K562 (cell line): ENCODE measurements around the gene USP35. TPM values are rescaled to one million over a fixed set of nuclear protein-coding genes. Genes with fewer than 3 reads are reported as not detected.

Source experiments
- BDP1 ChIP-seq: IDR thresholded peaks from 3 replicates; pipeline ENCODE4 v1.6.1; 2011; ENCODE audit not compliant: insufficient read length, insufficient read depth
- KAT2B ChIP-seq: IDR thresholded peaks from one replicate; pipeline ENCODE4 v1.6.1; 2012; ENCODE audit warnings: low read depth, mild to moderate bottlenecking, control low read depth, inconsistent platforms, low read length, moderate library complexity
- PPARD ChIP-seq: fragments of 250-450 bp; sonication (Bioruptor Pico); IDR thresholded peaks from 2 replicates; pipeline ENCODE4 v1.8.0; 2022; ENCODE audit warnings: inconsistent platforms, mild to moderate bottlenecking, moderate library complexity
- SIRT6 ChIP-seq: IDR thresholded peaks from one replicate; pipeline ENCODE4 v1.6.1; 2012; ENCODE audit warnings: low read depth, mild to moderate bottlenecking, control low read depth, inconsistent platforms, low read length, moderate library complexity
- SP2 ChIP-seq: IDR thresholded peaks from 2 replicates; pipeline ENCODE4 v1.6.1; 2011; ENCODE audit warnings: mild to moderate bottlenecking, low read depth, low read length, moderate library complexity; ENCODE audit not compliant: poor library complexity, severe bottlenecking; ENCODE audit errors: extremely low read depth
- TBL1XR1 ChIP-seq, 2 experiments: IDR thresholded peaks; 2 replicates each; pipeline ENCODE4 v1.6.1; 2012; ENCODE audit warnings: improper control_type of control experiment in 2 of 2, low read length in 2 of 2, mild to moderate bottlenecking in 1 of 2
- ZNF589 ChIP-seq: fragments of 200-800 bp; sonication (Bioruptor generic); IDR thresholded peaks from 2 replicates; pipeline ENCODE4 v1.6.1; 2016; ENCODE audit warnings: low read depth, missing genetic modification characterization, missing compliant biosample characterization
- polyA plus RNA-seq, 8 experiments: library from polyadenylated mRNA; depleted of rRNA in 4 of 8; stranded (reverse) in 5 of 8; unstranded in 3 of 8; fragments of >200 nt; fragmentation: Nextera tagmentation in 2 of 8; fragmentation: Illumina TruSeq in 1 of 8; extraction: Ambion mirVana in 2 of 8; extraction: Trizol in 1 of 8; gene quantifications; 2 replicates each; pipeline versions ENCODE4 v1.2.1 to v1.2.3, GENCODE V29; 2011 to 2014; ENCODE audit warnings: inconsistent platforms in 1 of 8, missing spikeins in 1 of 8
- total RNA-seq, 7 experiments: library from RNA; depleted of rRNA in 6 of 7; stranded (reverse); fragments of >200 nt in 6 of 7; fragmentation: Illumina TruSeq in 2 of 7; extraction: Trizol in 2 of 7; gene quantifications; 2 replicates each; pipeline versions ENCODE4 v1.2.1 to v1.2.3, GENCODE V29; 2011 to 2021; ENCODE audit warnings: low replicate concordance in 1 of 7
- TF ChIP-seq, protein P1 (sequence below): fragments of 450-650 bp; IDR thresholded peaks from 2 replicates; pipeline ENCODE4 v1.6.1; 2016; ENCODE audit warnings: low read depth, mild to moderate bottlenecking, moderate library complexity
- TF ChIP-seq, protein P2 (sequence below): sonication (generic); formaldehyde crosslinking; IDR thresholded peaks from 2 replicates; pipeline ENCODE4 v1.9.0; 2022; ENCODE audit warnings: mild to moderate bottlenecking, missing genetic modification reagents
- TF ChIP-seq, protein P3 (sequence below): fragments of 200-600 bp; sonication (generic); IDR thresholded peaks from one replicate; pipeline ENCODE4 v1.6.1; 2012; ENCODE audit warnings: mild to moderate bottlenecking, low read depth, low read length, inconsistent platforms
- TF ChIP-seq, protein P4 (sequence below): fragments of 250-450 bp; sonication (Bioruptor Pico); IDR thresholded peaks from 2 replicates; pipeline ENCODE4 v1.8.0; 2021; ENCODE audit warnings: moderate library complexity, mild to moderate bottlenecking, inconsistent platforms

USP35 gene
- total and polyA plus RNA-seq, 9 of the 15 experiments (the other 6 are each of a cell fraction or from before 2014, with no cell fraction given), result 0.01 to 4.8 (median 3.6) TPM

DNA sequence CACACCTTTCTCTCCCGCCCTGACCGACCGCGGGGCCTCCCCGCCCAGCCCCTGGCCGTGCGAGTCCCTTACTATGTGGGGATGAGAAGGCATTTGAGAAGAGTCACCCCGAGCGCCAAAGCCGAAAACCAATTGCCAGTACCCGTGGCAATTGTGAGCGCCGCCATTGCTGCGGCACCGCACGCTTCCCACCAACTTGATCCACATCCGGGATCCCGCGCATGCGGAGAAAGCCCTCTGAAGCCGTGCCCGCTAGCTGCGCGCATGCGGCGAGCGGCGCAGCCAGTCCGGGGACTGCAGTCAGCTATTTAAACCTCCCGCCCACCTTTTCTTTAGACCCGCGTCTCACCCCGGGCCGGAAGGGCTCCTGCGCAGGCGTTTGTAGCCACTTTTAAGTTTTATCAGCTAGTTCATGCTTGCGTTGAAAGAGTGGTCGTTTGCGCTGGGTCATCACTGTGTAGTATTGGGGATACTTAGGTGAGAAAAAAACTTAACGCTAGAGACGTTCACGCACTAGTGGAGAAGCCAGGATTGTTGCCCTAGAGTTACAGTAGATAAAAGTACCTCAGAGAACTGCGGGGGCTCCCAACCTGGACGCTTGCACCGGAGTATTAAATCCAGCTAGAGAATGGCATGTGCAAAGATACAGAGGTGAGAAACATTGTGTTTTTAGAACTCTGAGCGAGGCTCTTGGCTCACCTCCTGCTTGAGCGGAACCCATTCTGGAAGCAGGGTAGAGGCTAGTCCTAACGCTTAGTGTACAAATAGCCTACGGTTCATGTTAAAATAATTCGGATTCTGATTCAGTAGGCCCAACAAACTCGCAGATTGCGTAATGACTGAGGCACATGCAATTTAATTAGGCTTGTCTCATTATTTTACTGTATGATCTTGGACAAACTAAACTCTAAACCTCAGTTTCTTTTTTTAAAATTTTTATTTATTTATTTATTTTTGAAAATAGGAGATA is 49.0 kb upstream of the USP35 start, which contains the start of gene ALG8 (continued):
- TF ChIP-seq, protein P1, sequence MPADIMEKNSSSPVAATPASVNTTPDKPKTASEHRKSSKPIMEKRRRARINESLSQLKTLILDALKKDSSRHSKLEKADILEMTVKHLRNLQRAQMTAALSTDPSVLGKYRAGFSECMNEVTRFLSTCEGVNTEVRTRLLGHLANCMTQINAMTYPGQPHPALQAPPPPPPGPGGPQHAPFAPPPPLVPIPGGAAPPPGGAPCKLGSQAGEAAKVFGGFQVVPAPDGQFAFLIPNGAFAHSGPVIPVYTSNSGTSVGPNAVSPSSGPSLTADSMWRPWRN, result no peak
- TF ChIP-seq, protein P2, sequence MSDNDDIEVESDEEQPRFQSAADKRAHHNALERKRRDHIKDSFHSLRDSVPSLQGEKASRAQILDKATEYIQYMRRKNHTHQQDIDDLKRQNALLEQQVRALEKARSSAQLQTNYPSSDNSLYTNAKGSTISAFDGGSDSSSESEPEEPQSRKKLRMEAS, result peak; percentile 98
- no peak for TF ChIP-seq SP2
- peak in 1 of 2 experiments; percentile 7; a peak in 1 of 4 replicates for TF ChIP-seq TBL1XR1 (IDR thresholded peaks at IDR 0.05; ENCODE audit: low read length in 2 of 2)
- no peak for TF ChIP-seq KAT2B
- no peak for TF ChIP-seq SIRT6
- TF ChIP-seq PPARD, result no peak
- TF ChIP-seq, protein P3, sequence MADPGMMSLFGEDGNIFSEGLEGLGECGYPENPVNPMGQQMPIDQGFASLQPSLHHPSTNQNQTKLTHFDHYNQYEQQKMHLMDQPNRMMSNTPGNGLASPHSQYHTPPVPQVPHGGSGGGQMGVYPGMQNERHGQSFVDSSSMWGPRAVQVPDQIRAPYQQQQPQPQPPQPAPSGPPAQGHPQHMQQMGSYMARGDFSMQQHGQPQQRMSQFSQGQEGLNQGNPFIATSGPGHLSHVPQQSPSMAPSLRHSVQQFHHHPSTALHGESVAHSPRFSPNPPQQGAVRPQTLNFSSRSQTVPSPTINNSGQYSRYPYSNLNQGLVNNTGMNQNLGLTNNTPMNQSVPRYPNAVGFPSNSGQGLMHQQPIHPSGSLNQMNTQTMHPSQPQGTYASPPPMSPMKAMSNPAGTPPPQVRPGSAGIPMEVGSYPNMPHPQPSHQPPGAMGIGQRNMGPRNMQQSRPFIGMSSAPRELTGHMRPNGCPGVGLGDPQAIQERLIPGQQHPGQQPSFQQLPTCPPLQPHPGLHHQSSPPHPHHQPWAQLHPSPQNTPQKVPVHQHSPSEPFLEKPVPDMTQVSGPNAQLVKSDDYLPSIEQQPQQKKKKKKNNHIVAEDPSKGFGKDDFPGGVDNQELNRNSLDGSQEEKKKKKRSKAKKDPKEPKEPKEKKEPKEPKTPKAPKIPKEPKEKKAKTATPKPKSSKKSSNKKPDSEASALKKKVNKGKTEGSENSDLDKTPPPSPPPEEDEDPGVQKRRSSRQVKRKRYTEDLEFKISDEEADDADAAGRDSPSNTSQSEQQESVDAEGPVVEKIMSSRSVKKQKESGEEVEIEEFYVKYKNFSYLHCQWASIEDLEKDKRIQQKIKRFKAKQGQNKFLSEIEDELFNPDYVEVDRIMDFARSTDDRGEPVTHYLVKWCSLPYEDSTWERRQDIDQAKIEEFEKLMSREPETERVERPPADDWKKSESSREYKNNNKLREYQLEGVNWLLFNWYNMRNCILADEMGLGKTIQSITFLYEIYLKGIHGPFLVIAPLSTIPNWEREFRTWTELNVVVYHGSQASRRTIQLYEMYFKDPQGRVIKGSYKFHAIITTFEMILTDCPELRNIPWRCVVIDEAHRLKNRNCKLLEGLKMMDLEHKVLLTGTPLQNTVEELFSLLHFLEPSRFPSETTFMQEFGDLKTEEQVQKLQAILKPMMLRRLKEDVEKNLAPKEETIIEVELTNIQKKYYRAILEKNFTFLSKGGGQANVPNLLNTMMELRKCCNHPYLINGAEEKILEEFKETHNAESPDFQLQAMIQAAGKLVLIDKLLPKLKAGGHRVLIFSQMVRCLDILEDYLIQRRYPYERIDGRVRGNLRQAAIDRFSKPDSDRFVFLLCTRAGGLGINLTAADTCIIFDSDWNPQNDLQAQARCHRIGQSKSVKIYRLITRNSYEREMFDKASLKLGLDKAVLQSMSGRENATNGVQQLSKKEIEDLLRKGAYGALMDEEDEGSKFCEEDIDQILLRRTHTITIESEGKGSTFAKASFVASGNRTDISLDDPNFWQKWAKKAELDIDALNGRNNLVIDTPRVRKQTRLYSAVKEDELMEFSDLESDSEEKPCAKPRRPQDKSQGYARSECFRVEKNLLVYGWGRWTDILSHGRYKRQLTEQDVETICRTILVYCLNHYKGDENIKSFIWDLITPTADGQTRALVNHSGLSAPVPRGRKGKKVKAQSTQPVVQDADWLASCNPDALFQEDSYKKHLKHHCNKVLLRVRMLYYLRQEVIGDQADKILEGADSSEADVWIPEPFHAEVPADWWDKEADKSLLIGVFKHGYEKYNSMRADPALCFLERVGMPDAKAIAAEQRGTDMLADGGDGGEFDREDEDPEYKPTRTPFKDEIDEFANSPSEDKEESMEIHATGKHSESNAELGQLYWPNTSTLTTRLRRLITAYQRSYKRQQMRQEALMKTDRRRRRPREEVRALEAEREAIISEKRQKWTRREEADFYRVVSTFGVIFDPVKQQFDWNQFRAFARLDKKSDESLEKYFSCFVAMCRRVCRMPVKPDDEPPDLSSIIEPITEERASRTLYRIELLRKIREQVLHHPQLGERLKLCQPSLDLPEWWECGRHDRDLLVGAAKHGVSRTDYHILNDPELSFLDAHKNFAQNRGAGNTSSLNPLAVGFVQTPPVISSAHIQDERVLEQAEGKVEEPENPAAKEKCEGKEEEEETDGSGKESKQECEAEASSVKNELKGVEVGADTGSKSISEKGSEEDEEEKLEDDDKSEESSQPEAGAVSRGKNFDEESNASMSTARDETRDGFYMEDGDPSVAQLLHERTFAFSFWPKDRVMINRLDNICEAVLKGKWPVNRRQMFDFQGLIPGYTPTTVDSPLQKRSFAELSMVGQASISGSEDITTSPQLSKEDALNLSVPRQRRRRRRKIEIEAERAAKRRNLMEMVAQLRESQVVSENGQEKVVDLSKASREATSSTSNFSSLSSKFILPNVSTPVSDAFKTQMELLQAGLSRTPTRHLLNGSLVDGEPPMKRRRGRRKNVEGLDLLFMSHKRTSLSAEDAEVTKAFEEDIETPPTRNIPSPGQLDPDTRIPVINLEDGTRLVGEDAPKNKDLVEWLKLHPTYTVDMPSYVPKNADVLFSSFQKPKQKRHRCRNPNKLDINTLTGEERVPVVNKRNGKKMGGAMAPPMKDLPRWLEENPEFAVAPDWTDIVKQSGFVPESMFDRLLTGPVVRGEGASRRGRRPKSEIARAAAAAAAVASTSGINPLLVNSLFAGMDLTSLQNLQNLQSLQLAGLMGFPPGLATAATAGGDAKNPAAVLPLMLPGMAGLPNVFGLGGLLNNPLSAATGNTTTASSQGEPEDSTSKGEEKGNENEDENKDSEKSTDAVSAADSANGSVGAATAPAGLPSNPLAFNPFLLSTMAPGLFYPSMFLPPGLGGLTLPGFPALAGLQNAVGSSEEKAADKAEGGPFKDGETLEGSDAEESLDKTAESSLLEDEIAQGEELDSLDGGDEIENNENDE, result no peak
- no peak for TF ChIP-seq BDP1
- TF ChIP-seq ZNF589 (CRISPR knock-in tag), result no peak; the same call in 1 of the 2 replicates
- TF ChIP-seq, protein P4, sequence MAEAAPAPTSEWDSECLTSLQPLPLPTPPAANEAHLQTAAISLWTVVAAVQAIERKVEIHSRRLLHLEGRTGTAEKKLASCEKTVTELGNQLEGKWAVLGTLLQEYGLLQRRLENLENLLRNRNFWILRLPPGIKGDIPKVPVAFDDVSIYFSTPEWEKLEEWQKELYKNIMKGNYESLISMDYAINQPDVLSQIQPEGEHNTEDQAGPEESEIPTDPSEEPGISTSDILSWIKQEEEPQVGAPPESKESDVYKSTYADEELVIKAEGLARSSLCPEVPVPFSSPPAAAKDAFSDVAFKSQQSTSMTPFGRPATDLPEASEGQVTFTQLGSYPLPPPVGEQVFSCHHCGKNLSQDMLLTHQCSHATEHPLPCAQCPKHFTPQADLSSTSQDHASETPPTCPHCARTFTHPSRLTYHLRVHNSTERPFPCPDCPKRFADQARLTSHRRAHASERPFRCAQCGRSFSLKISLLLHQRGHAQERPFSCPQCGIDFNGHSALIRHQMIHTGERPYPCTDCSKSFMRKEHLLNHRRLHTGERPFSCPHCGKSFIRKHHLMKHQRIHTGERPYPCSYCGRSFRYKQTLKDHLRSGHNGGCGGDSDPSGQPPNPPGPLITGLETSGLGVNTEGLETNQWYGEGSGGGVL, result no peak
